ENCODE results near the gene CAMK2G.

Gene CAMK2G

GRCh38 chr10:73889014-73889413 is 14.7 kb upstream of the CAMK2G start:
- no peak overlapping the region for H3K9ac ChIP-seq (ENCODE audit: low read length)
- H3K4me3 ChIP-seq (ENCODE audit: low read depth, low read length, poor library complexity, severe bottlenecking) = no peak overlapping the region
- H3K36me3 ChIP-seq (ENCODE audit: insufficient read depth, low read length) = no peaks in the 10 kb centered on the region
- no peaks in the 10 kb centered on the region for H3K9me3 ChIP-seq (ENCODE audit: low read length)
- no peaks in the 10 kb centered on the region for H4K20me1 ChIP-seq (ENCODE audit: insufficient read depth, low read length)
- no peak for TF ChIP-seq CTCF (IDR thresholded peaks at IDR 0.05; ENCODE audit: low read length)
- no peak for TF ChIP-seq EZH2 (IDR thresholded peaks at IDR 0.05; ENCODE audit: borderline replicate concordance, low read length)
- no peak overlapping the region for H2AFZ ChIP-seq (ENCODE audit: low read length)
- no peak overlapping the region for H3K4me2 ChIP-seq (ENCODE audit: low read length)
- H3K4me1 ChIP-seq (ENCODE audit: insufficient read depth, low read length, severe bottlenecking) = peaks cover 3% of the 10 kb centered on the region
- H3K9me2 ChIP-seq (ENCODE audit: low read depth, low read length) = no peaks in the 10 kb centered on the region
- H3F3A ChIP-seq (ENCODE audit: insufficient read depth, low read length) = no peaks in the 10 kb centered on the region
- H3K79me2 ChIP-seq (ENCODE audit: insufficient read depth, low read length) = no peaks in the 10 kb centered on the region
- 0 out of 2 replicates have a peak, but pooled peaks cover 7% of the 10 kb centered on the region for H3K27me3 ChIP-seq (ENCODE audit: insufficient read depth, low read length)
- no peak overlapping the region for H3K27ac ChIP-seq (ENCODE audit: low read depth, low read length, poor library complexity, severe bottlenecking)

GRCh38 chr10:73888514-73888913 is 14.2 kb upstream of the CAMK2G start:
- H3K27ac ChIP-seq (ENCODE audit: low read depth, low read length, poor library complexity, severe bottlenecking) = no peak overlapping the region
- no peaks in the 10 kb centered on the region for H3K36me3 ChIP-seq (ENCODE audit: insufficient read depth, low read length)
- H3K4me2 ChIP-seq (ENCODE audit: low read length) = no peak overlapping the region
- H3K9me3 ChIP-seq (ENCODE audit: low read length) = no peaks in the 10 kb centered on the region
- H4K20me1 ChIP-seq (ENCODE audit: insufficient read depth, low read length) = no peaks in the 10 kb centered on the region
- peaks cover 3% of the 10 kb centered on the region for H3K4me1 ChIP-seq (ENCODE audit: insufficient read depth, low read length, severe bottlenecking)
- no peak overlapping the region for H3K4me3 ChIP-seq (ENCODE audit: low read depth, low read length, poor library complexity, severe bottlenecking)
- no peak overlapping the region for H3K9ac ChIP-seq (ENCODE audit: low read length)
- TF ChIP-seq EZH2 (IDR thresholded peaks at IDR 0.05; ENCODE audit: borderline replicate concordance, low read length) (no peak), CTCF (IDR thresholded peaks at IDR 0.05; ENCODE audit: low read length) (no peak)
- H3K79me2 ChIP-seq (ENCODE audit: insufficient read depth, low read length) = no peaks in the 10 kb centered on the region
- H3K9me2 ChIP-seq (ENCODE audit: low read depth, low read length) = no peaks in the 10 kb centered on the region
- H3K27me3 ChIP-seq (ENCODE audit: insufficient read depth, low read length) = 0 out of 2 replicates have a peak, but pooled peaks cover 7% of the 10 kb centered on the region
- H2AFZ ChIP-seq (ENCODE audit: low read length) = no peak overlapping the region
- no peaks in the 10 kb centered on the region for H3F3A ChIP-seq (ENCODE audit: insufficient read depth, low read length)

GRCh38 chr10:73887294-73888039 is 13.1 kb upstream of the CAMK2G start:
- Histone ChIP-seq H3K27ac (ENCODE audit: low read depth, low read length, poor library complexity, severe bottlenecking) (no peak overlapping the region), H3K4me1 (ENCODE audit: insufficient read depth, low read length, severe bottlenecking) (peaks cover 3% of the 10 kb centered on the region), H4K20me1 (ENCODE audit: insufficient read depth, low read length) (no peaks in the 10 kb centered on the region), H3F3A (ENCODE audit: insufficient read depth, low read length) (no peaks in the 10 kb centered on the region), H3K9me2 (ENCODE audit: low read depth, low read length) (no peaks in the 10 kb centered on the region), H3K4me2 (ENCODE audit: low read length) (no peak overlapping the region), H3K4me3 (ENCODE audit: low read depth, low read length, poor library complexity, severe bottlenecking) (no peak overlapping the region), H3K27me3 (ENCODE audit: insufficient read depth, low read length) (no peaks in the 10 kb centered on the region), H3K9ac (ENCODE audit: low read length) (no peak overlapping the region), H2AFZ (ENCODE audit: low read length) (no peak overlapping the region), H3K36me3 (ENCODE audit: insufficient read depth, low read length) (no peaks in the 10 kb centered on the region), H3K79me2 (ENCODE audit: insufficient read depth, low read length) (no peaks in the 10 kb centered on the region), H3K9me3 (ENCODE audit: low read length) (no peaks in the 10 kb centered on the region)
- no peak for TF ChIP-seq CTCF (IDR thresholded peaks at IDR 0.05; ENCODE audit: low read length)
- TF ChIP-seq EZH2 (IDR thresholded peaks at IDR 0.05; ENCODE audit: borderline replicate concordance, low read length) = no peak
